ENCODE measurements around the gene NOG.

- TF ChIP-seq EZH2phosphoT487 (IDR thresholded peaks at IDR 0.05; ENCODE audit: borderline replicate concordance, low read length) (no peak), CTCF (IDR thresholded peaks at IDR 0.05; ENCODE audit: low read depth, low read length, poor library complexity, severe bottlenecking) (no peak)
These were observed 6.8 kb downstream of the NOG start for GRCh38 chr17:56600256-56600655.
